Peyer's patch (tissue), 4 donors: ENCODE results near the gene MAPT.

ENCODE experiments used
- CTCF ChIP-seq, 6 experiments: fragments of 450-650 bp in 4 of 6; fragments of 200-600 bp in 2 of 6; sonication (generic) in 1 of 6; IDR thresholded peaks; one replicate each; pipeline ENCODE4 v1.5.1; 2017 to 2019; ENCODE audit warnings: antibody characterized with exemption in 6 of 6, mild to moderate bottlenecking in 3 of 6, moderate library complexity in 1 of 6
- POLR2A ChIP-seq, 2 donors: fragments of 450-650 bp; IDR thresholded peaks; one replicate each; pipeline ENCODE4 v1.5.1; 2017; ENCODE audit warnings: antibody characterized with exemption in 2 of 2, mild to moderate bottlenecking in 2 of 2, moderate library complexity in 2 of 2

GRCh38 chr17:45987706-45988105 lies 93.4 kb downstream of the MAPT start:
- TF ChIP-seq CTCF (IDR thresholded peaks at IDR 0.05), result no peak
- TF ChIP-seq POLR2A (IDR thresholded peaks at IDR 0.05), result no peak
